ENCODE measurements around the gene WFDC11.

WFDC11 gene

DNA sequence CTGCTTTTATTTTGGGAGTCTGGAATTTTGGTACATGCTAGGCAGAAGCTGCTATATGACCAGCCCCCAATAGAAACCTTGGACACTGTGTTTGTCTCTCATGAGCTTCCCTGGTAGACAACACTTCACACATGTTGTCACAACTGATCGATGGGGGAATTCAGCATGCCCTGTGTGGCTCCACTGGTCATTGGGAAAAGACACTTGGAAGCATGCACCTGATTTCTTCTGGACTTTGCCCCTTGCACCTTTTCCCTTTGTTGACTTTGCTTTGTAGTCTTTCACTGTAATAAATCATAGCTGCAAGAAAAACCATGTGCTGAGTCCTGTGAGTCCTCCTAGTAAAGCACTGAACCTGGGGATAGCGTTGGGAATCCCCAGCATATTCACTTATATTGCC lies 48.4 kb downstream of the WFDC11 start:
- in situ Hi-C loops (cut with HindIII; ENCODE audit: low sequenced_read_pairs), result no loop called here
- H3K4me3 ChIP-seq (ENCODE audit: low read depth, low read length), result no peak overlapping the region
- DNase-seq (ENCODE audit: low read depth, low spot score), result no peak
- TF ChIP-seq, protein P1, sequence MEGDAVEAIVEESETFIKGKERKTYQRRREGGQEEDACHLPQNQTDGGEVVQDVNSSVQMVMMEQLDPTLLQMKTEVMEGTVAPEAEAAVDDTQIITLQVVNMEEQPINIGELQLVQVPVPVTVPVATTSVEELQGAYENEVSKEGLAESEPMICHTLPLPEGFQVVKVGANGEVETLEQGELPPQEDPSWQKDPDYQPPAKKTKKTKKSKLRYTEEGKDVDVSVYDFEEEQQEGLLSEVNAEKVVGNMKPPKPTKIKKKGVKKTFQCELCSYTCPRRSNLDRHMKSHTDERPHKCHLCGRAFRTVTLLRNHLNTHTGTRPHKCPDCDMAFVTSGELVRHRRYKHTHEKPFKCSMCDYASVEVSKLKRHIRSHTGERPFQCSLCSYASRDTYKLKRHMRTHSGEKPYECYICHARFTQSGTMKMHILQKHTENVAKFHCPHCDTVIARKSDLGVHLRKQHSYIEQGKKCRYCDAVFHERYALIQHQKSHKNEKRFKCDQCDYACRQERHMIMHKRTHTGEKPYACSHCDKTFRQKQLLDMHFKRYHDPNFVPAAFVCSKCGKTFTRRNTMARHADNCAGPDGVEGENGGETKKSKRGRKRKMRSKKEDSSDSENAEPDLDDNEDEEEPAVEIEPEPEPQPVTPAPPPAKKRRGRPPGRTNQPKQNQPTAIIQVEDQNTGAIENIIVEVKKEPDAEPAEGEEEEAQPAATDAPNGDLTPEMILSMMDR (IDR thresholded peaks at IDR 0.05; ENCODE audit: low read depth, low read length), result no peak

DNA sequence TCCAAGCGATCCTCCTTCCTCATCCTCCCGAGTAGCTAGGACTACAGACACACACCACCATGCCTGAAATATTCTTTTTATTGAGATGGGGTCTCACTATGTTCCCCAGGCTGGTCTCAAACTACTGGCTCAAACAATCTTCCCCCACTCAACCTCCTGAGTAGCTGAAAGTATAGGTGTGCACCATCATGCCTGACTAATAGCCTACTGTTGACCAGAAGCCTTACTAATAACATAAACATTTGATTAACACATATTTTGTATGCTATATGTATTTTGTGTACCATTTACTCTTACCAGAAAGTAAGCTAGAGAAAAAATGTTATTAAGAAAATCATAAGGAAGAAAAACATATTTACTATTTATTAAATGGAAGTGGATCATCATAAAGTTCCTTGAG lies 52.4 kb downstream of the WFDC11 start:
- TF ChIP-seq, protein P1 (IDR thresholded peaks at IDR 0.05; ENCODE audit: low read depth, low read length), result no peak
- no peak overlapping the region for H3K4me3 ChIP-seq (ENCODE audit: low read depth, low read length)
- no peak for DNase-seq (ENCODE audit: low read depth, low spot score)
- in situ Hi-C loops (cut with HindIII; ENCODE audit: low sequenced_read_pairs), result no loop called here

GRCh38 chr20:45612314-45612713 lies 57.7 kb downstream of the WFDC11 start:
- in situ Hi-C loops (cut with HindIII; ENCODE audit: low sequenced_read_pairs), result no loop called here
- no peak for DNase-seq (ENCODE audit: low read depth, low spot score)
- TF ChIP-seq, protein P1 (IDR thresholded peaks at IDR 0.05; ENCODE audit: low read depth, low read length), result no peak
- H3K4me3 ChIP-seq (ENCODE audit: low read depth, low read length), result no peak overlapping the region

DNA sequence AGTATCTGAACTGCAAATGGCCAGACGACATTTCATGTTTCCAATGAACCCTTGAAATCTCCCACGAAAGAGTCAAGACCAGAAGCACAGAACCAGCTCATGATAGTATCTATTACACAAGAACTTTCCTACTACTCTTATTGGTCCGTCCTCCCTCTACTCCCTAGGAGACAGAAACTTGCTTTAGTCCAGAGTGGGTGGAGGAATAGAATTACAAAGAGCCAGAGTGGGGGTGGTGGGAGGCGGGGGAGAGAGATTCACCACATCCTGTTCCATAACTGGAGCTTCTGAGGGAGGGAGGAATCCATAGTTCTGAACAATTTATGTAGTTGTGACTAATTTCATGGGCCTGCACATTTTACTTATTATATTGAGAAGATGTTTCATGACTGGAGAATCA lies 59.0 kb downstream of the WFDC11 start:
- in situ Hi-C loops (cut with HindIII; ENCODE audit: low sequenced_read_pairs), result no loop called here
- DNase-seq (ENCODE audit: low read depth, low spot score), result peak; percentile 54
- TF ChIP-seq, protein P1 (IDR thresholded peaks at IDR 0.05; ENCODE audit: low read depth, low read length), result no peak
- no peak overlapping the region for H3K4me3 ChIP-seq (ENCODE audit: low read depth, low read length)

- no peak for DNase-seq (ENCODE audit: low read depth, low spot score)
- no peak overlapping the region for H3K4me3 ChIP-seq (ENCODE audit: low read depth, low read length)
- in situ Hi-C loops (cut with HindIII; ENCODE audit: low sequenced_read_pairs), result no loop called here
- TF ChIP-seq, protein P1 (IDR thresholded peaks at IDR 0.05; ENCODE audit: low read depth, low read length), result no peak
Measured at GRCh38 chr20:45607810-45608209, 62.2 kb downstream of the WFDC11 start.
